ENCODE results near the gene CDH23. TPM values are rescaled to one million over a fixed set of nuclear protein-coding genes. Genes with fewer than 3 reads are reported as not detected.

Gene CDH23
- total and polyA plus RNA-seq, 2 of the 8 experiments (the other 6 are each of a cell fraction or from before 2014, with no cell fraction given), result 1.9 to 4.9 TPM

DNA sequence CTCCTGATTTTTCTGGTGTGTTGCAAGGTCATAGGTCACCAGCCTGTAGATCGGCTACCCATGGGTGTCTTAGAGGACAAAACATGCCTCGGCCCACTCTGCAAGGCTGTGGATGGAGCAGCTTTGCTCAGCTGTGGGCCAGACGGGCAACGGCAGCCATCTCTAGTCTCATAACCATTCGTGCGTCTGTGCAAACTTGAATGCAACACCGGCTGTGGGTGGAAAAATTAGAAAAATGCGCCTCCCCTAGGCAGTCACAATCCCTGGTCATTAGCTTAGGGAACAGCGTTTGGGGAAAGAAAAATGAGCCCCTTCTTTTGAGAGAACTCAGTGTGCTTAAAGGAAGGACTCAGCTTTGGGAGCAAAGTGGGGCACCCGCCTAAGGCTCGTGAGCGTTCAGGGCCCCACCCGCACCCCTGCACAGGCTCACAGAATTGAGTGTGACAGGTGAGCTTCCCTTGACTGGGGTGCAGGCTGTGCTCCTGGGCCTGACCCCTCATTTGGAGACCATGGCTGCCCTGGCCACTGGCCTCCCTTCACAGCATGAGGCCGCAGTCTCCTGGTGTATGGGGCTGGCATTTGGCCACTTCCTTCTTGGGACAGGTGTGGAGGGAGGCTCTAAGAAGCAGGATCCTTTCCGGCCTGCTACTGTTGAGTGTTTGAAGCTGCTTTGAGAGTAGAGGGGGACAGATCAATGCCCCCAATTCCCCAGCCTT is 174.9 kb downstream of the CDH23 start:
- no peaks in the 10 kb centered on the region for H3K9me3 ChIP-seq (ENCODE audit: insufficient read depth in 2 of 2, low read depth in 1 of 2, low read length in 1 of 2)
- no peak overlapping the region for H2BK5ac ChIP-seq (ENCODE audit: low read depth, low read length)
- no peak overlapping the region for H2AK5ac ChIP-seq (ENCODE audit: low read depth, low read length)
- no peak overlapping the region for H3K4me3 ChIP-seq (ENCODE audit: extremely low read depth in 1 of 4, insufficient read depth in 2 of 4, low read depth in 3 of 4, low read length in 4 of 4)
- H3K18ac ChIP-seq (ENCODE audit: extremely low read depth, low read length), result no peak overlapping the region
- no peak overlapping the region for H2BK15ac ChIP-seq (ENCODE audit: low read length)
- H3K79me2 ChIP-seq (ENCODE audit: control insufficient read depth in 1 of 2, insufficient read depth in 2 of 2, low read length in 2 of 2), result no peaks in the 10 kb centered on the region
- no peak overlapping the region for H3K56ac ChIP-seq (replicated peaks; ENCODE audit: insufficient read length, low read depth, low read length)
- H3K79me1 ChIP-seq (ENCODE audit: low read depth, low read length), result no peaks in the 10 kb centered on the region
- H3K23me2 ChIP-seq (ENCODE audit: low read depth, low read length), result no peaks in the 10 kb centered on the region; the same call in 1 of the 2 replicates
- no peaks in the 10 kb centered on the region for H3K27me3 ChIP-seq (replicated peaks in 1 of 4; ENCODE audit: control insufficient read depth in 3 of 4, extremely low read depth in 1 of 4, insufficient read depth in 3 of 4, low read length in 3 of 4)
- H3K27ac ChIP-seq (ENCODE audit: low read depth, low read length), result no peak overlapping the region
- no peak overlapping the region for H3K4me2 ChIP-seq (ENCODE audit: insufficient read depth in 1 of 2, low read depth in 2 of 2, low read length in 2 of 2)
- ChIA-PET CTCF (ENCODE audit: partially characterized antibody) (interaction anchor here (0.7 to 10.2 kb wide), 33 partner anchors 10 to 476 kb away, joined by 3 to 168 read pairs (median 7); partner anchors contain the start of gene CDH23), POLR2A (ENCODE audit: partially characterized antibody) (no interaction called here)
- H2BK12ac ChIP-seq (ENCODE audit: low read depth, low read length), result no peak overlapping the region
- no peak overlapping the region for H4K8ac ChIP-seq (ENCODE audit: extremely low read depth, insufficient read depth, low read length)
- H2AFZ ChIP-seq (ENCODE audit: low read length), result no peak overlapping the region
- H4K5ac ChIP-seq (ENCODE audit: insufficient read length, low read depth, low read length), result no peak overlapping the region
- no peak overlapping the region for H2BK20ac ChIP-seq (ENCODE audit: low read length)
- no peak overlapping the region for H2BK120ac ChIP-seq (replicated peaks; ENCODE audit: low read depth, low read length)
- H3K14ac ChIP-seq (ENCODE audit: insufficient read length), result no peak overlapping the region
- no peak overlapping the region for H3K9ac ChIP-seq (replicated peaks in 1 of 4; ENCODE audit: extremely low read depth in 1 of 4, low read depth in 3 of 4, low read length in 3 of 4)
- no peaks in the 10 kb centered on the region for H3K36me3 ChIP-seq (ENCODE audit: control insufficient read depth in 2 of 4, insufficient read depth in 4 of 4, low read length in 3 of 4)
- FAIRE-seq, result no peak
- no peak overlapping the region for H4K91ac ChIP-seq (replicated peaks; ENCODE audit: insufficient read length, low read length)
- H4K20me1 ChIP-seq (replicated peaks in 1 of 2; ENCODE audit: control insufficient read depth in 1 of 2, insufficient read depth in 2 of 2, low read length in 2 of 2), result no peaks in the 10 kb centered on the region
- no peak for DNase-seq (ENCODE audit: low read depth in 1 of 2, low spot score in 2 of 2)
- H3K23ac ChIP-seq (ENCODE audit: insufficient read length), result no peak overlapping the region
- H3K4ac ChIP-seq (replicated peaks; ENCODE audit: insufficient read length, low read depth, low read length), result no peak overlapping the region
- H3K4me1 ChIP-seq (replicated peaks in 1 of 4; ENCODE audit: control insufficient read depth in 3 of 4, insufficient read depth in 4 of 4, low read length in 3 of 4), result peaks cover 3 to 21% (median 16%) of the 10 kb centered on the region in 4 experiments
- 94% methylated on average over 14 of the region's 15 CpGs; no CpG with 5 or more reads in 1 of the 2 experiments for WGBS, 2 experiments (ENCODE audit: extremely low coverage in 1 of 2, insufficient coverage in 1 of 2, insufficient read length in 1 of 2, insufficient replicate concordance in 2 of 2, low coverage in 1 of 2, low lambda C conversion rate in 2 of 2, missing lambda C conversion rate in 1 of 2)
- no peak for TF ChIP-seq POLR2A (IDR thresholded peaks at IDR 0.05; ENCODE audit: control extremely low read depth in 1 of 2, low read depth in 2 of 2, low read length in 2 of 2)
- TF ChIP-seq RNF2 (IDR thresholded peaks at IDR 0.05; ENCODE audit: borderline replicate concordance, low read depth, low read length, missing control alignments, poor library complexity, severe bottlenecking), result no peak
- TF ChIP-seq, protein P1, sequence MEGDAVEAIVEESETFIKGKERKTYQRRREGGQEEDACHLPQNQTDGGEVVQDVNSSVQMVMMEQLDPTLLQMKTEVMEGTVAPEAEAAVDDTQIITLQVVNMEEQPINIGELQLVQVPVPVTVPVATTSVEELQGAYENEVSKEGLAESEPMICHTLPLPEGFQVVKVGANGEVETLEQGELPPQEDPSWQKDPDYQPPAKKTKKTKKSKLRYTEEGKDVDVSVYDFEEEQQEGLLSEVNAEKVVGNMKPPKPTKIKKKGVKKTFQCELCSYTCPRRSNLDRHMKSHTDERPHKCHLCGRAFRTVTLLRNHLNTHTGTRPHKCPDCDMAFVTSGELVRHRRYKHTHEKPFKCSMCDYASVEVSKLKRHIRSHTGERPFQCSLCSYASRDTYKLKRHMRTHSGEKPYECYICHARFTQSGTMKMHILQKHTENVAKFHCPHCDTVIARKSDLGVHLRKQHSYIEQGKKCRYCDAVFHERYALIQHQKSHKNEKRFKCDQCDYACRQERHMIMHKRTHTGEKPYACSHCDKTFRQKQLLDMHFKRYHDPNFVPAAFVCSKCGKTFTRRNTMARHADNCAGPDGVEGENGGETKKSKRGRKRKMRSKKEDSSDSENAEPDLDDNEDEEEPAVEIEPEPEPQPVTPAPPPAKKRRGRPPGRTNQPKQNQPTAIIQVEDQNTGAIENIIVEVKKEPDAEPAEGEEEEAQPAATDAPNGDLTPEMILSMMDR (IDR thresholded peaks at IDR 0.05; ENCODE audit: control extremely low read depth in 1 of 3, insufficient read depth in 1 of 3, low read depth in 1 of 3, low read length in 3 of 3), result no peak
- TF ChIP-seq JUN (IDR thresholded peaks at IDR 0.05; ENCODE audit: low read depth, low read length), result no peak
